Measurements from ENCODE around the gene AKT3. TPM values are rescaled to one million over a fixed set of nuclear protein-coding genes. Genes with fewer than 3 reads are reported as not detected.

The AKT3 gene
- total RNA-seq, 4 donors from 2014 or later: 3.8 to 31.7 (median 8.6) TPM

- WGBS: 5% methylated on average over 12 of the region's 12 CpGs
- Histone ChIP-seq H3K27me3 (no peaks in the 10 kb centered on the region), H3K36me3 (no peaks in the 10 kb centered on the region), H3K4me1 (peaks cover 28% of the 10 kb centered on the region), H3K27ac (peak overlapping the region; percentile 67), H3K9me3 (no peaks in the 10 kb centered on the region), H3K4me3 (peak overlapping the region; percentile 42)
- no peak for DNase-seq (ENCODE audit: low spot score in 2 of 2)
- TF ChIP-seq, protein P1, sequence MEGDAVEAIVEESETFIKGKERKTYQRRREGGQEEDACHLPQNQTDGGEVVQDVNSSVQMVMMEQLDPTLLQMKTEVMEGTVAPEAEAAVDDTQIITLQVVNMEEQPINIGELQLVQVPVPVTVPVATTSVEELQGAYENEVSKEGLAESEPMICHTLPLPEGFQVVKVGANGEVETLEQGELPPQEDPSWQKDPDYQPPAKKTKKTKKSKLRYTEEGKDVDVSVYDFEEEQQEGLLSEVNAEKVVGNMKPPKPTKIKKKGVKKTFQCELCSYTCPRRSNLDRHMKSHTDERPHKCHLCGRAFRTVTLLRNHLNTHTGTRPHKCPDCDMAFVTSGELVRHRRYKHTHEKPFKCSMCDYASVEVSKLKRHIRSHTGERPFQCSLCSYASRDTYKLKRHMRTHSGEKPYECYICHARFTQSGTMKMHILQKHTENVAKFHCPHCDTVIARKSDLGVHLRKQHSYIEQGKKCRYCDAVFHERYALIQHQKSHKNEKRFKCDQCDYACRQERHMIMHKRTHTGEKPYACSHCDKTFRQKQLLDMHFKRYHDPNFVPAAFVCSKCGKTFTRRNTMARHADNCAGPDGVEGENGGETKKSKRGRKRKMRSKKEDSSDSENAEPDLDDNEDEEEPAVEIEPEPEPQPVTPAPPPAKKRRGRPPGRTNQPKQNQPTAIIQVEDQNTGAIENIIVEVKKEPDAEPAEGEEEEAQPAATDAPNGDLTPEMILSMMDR (IDR thresholded peaks at IDR 0.05): no peak
- TF ChIP-seq POLR2A (IDR thresholded peaks at IDR 0.05) (no peak), POLR2AphosphoS5 (IDR thresholded peaks at IDR 0.05) (no peak), EP300 (IDR thresholded peaks at IDR 0.05) (no peak)
Measured at GRCh38 chr1:243473227-243474135, 376.6 kb downstream of the AKT3 start.

DNA sequence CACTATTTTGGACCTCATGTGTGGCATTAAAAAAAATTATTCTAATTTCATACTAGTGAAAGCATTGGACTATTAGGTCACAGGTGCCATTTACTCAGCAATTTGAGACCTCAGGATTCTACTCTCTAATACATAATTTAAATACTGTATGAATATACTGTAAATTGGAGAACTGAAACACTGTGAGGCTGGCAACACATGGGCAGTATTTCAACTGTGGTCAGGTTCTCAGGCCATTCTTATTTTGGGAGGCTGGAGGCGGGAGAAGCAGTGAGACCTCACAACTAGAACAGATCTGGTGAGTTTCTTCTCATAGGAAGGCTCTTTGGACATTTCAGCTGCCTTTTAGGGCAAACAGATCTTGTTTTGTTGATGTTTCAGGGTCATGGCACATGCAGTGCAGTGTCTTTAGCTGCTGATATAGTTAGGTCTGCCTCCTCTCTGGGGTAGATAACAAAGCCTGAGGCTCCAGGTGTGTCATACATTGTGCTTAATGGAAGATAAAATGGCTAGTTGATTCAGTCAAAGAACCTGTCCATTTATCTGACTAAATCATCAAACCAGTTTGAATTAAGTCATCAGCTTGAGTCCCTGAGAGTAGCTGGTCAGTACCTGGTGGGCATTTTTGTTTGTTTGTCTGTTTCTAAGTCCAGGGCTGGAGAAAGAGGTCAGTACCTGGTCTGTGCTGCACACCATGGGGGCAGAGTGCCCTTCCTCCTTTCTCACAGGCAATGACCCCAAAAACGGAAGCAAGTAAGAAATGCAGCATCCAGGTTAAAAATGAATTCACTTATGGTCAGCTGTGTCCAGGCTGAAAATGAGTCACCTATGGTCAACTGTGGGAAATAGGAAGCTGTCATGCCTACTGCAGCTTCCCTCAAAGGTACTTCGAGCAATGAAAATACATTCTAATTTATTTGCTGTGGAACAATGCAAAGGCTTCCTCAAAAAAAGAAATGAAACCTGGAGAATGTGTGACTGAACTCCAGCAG lies 378.0 kb downstream of the AKT3 start:
- Histone ChIP-seq H3K4me1 (peaks cover 28% of the 10 kb centered on the region), H3K27ac (no peak overlapping the region), H3K36me3 (no peaks in the 10 kb centered on the region), H3K9me3 (no peaks in the 10 kb centered on the region), H3K27me3 (no peaks in the 10 kb centered on the region), H3K4me3 (no peak overlapping the region)
- no peak for DNase-seq (ENCODE audit: low spot score in 2 of 2)
- WGBS: 70% methylated on average over 3 of the region's 3 CpGs
- TF ChIP-seq, protein P1 (IDR thresholded peaks at IDR 0.05): no peak
- TF ChIP-seq POLR2AphosphoS5 (IDR thresholded peaks at IDR 0.05) (no peak), EP300 (IDR thresholded peaks at IDR 0.05) (no peak), POLR2A (IDR thresholded peaks at IDR 0.05) (no peak)

DNA sequence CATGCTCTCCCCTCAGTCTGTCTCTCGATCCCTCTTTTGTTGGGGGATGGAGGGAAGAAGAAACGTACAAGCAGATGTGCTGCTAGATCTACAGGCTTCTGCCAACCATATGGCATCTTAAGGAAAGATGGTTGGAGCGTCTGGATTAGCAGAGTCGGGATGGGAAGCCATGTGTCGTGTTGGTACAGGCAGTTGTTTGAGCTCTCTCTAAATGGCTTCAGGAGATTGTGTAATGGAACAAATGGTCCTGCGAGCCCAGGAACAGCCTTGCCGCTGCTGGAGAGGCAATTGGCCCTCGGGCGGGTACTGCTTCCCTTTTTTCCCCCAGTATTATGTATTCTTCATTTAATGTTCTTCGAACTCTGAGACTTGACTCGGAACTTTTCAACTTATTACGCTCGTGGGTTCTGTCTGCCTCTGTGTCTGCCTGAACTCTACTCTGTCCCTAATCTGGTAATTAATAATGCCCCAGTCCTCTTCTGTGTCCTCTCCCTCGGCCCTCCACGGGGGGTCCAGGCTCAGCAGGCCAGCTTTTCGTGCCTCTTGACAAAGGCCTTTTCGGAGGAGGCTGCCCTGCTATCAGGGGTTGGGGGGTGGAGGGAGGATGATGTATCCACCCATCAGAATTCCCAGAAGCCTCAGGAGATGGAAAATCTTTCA lies 378.9 kb downstream of the AKT3 start:
- DNase-seq (ENCODE audit: low spot score in 2 of 2): no peak
- H3K9me3 ChIP-seq: no peaks in the 10 kb centered on the region
- H3K27me3 ChIP-seq: no peaks in the 10 kb centered on the region
- H3K27ac ChIP-seq: no peak overlapping the region
- no peaks in the 10 kb centered on the region for H3K36me3 ChIP-seq
- WGBS: 90% methylated on average over 17 of the region's 17 CpGs
- no peak overlapping the region for H3K4me3 ChIP-seq
- TF ChIP-seq EP300 (IDR thresholded peaks at IDR 0.05) (no peak), POLR2AphosphoS5 (IDR thresholded peaks at IDR 0.05) (no peak)
- TF ChIP-seq, protein P1 (IDR thresholded peaks at IDR 0.05): no peak
- peaks cover 28% of the 10 kb centered on the region for H3K4me1 ChIP-seq

GRCh38 chr1:243470502-243470901 lies 379.5 kb downstream of the AKT3 start:
- Histone ChIP-seq H3K27me3 (no peaks in the 10 kb centered on the region), H3K9me3 (no peaks in the 10 kb centered on the region), H3K36me3 (no peaks in the 10 kb centered on the region), H3K4me3 (no peak overlapping the region), H3K4me1 (peaks cover 28% of the 10 kb centered on the region), H3K27ac (no peak overlapping the region)
- TF ChIP-seq POLR2AphosphoS5 (IDR thresholded peaks at IDR 0.05) (no peak), POLR2A (IDR thresholded peaks at IDR 0.05) (no peak), EP300 (IDR thresholded peaks at IDR 0.05) (no peak)
- TF ChIP-seq, protein P1 (IDR thresholded peaks at IDR 0.05): no peak
- DNase-seq (ENCODE audit: low spot score in 2 of 2): no peak
- WGBS: 81% methylated on average over 7 of the region's 7 CpGs

Data from suprapubic skin (tissue), 4 donors.